Thoracic aorta (tissue), 2 donors: ENCODE measurements around the gene PLEKHM2. TPM values are rescaled to one million over a fixed set of nuclear protein-coding genes. Genes with fewer than 3 reads are reported as not detected.

Experiments used
- ATAC-seq: fragments of 150-250 bp; one replicate; pipeline ENCODE4 v1.8.0; 2017; ENCODE audit warnings: low read depth; ENCODE audit not compliant: insufficient number of reproducible peaks, low FRiP score
- DNase-seq: peaks from one replicate; pipeline ENCODE4 v3.0.0-alpha.2; 2020; ENCODE audit warnings: low spot score
- H3K27ac ChIP-seq, 2 donors: fragments of 200-600 bp; sonication (generic); 1 replicate in 1 of 2; 2 replicates in 1 of 2; pipeline ENCODE4 v1.5.1; 2016; ENCODE audit warnings: mild to moderate bottlenecking in 2 of 2, moderate library complexity in 2 of 2
- H3K27me3 ChIP-seq: fragments of 200-600 bp; sonication (generic); replicated peaks from 2 replicates; pipeline ENCODE4 v1.6.0; 2016; ENCODE audit warnings: mild to moderate bottlenecking; ENCODE audit not compliant: insufficient read depth
- H3K36me3 ChIP-seq: fragments of 200-600 bp; sonication (generic); one replicate; pipeline ENCODE4 v1.5.1; 2016
- H3K4me1 ChIP-seq, 2 donors: fragments of 200-600 bp; sonication (generic); 1 replicate in 1 of 2; 2 replicates in 1 of 2; pipeline versions ENCODE4 v1.5.1 to v1.6.0; 2016; ENCODE audit warnings: low read depth in 2 of 2, mild to moderate bottlenecking in 1 of 2; ENCODE audit not compliant: control insufficient read depth in 1 of 2
- H3K4me3 ChIP-seq: fragments of 200-600 bp; sonication (generic); 2 replicates; pipeline ENCODE4 v1.5.1; 2016; ENCODE audit warnings: mild to moderate bottlenecking
- H3K9me3 ChIP-seq: fragments of 200-600 bp; sonication (generic); 2 replicates; pipeline ENCODE4 v1.5.1; 2016
- total RNA-seq, 2 donors: library from RNA; depleted of rRNA; stranded (reverse); fragments of >200 nt; gene quantifications; one replicate each; pipeline versions ENCODE4 v1.1.0 to v1.2.3, GENCODE V29; 2016
- TF ChIP-seq, protein P1 (sequence below): fragments of 200-600 bp; sonication (generic); IDR thresholded peaks from one replicate; pipeline ENCODE4 v1.5.1; 2019; ENCODE audit warnings: antibody characterized with exemption

Gene PLEKHM2
- total RNA-seq, 2 donors from 2014 or later, result 53.7 to 74.6 TPM

DNA sequence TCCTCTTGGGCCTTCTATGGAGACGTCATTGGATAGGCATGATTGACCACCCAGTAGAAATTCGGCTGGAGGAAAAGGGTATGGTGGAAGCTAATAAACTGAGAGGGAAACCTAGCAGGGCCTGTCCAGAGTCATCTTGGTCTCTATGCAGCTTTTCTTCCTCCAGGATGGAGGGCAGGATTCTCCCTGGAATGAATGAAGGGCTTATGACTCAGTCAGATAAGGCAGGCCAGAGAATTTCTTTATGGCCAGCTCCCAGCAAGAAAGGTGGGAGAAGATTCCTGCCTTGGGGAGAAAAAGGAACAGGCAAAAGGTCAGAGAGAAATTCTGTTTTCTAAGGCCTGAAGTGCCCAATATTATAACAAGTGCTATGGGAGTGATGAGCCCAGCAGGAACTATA lies 91.6 kb downstream of the PLEKHM2 start:
- DNase-seq (no peak), ATAC-seq (no peak)
- Histone ChIP-seq H3K9me3 (no peaks in the 10 kb centered on the region), H3K36me3 (peaks cover 89% of the 10 kb centered on the region), H3K4me3 (no peak overlapping the region), H3K27ac (peak overlapping the region; percentile 26 to 32), H3K27me3 (no peaks in the 10 kb centered on the region), H3K4me1 (peaks cover 0 to 10% of the 10 kb centered on the region in 2 donors)
- TF ChIP-seq, protein P1, sequence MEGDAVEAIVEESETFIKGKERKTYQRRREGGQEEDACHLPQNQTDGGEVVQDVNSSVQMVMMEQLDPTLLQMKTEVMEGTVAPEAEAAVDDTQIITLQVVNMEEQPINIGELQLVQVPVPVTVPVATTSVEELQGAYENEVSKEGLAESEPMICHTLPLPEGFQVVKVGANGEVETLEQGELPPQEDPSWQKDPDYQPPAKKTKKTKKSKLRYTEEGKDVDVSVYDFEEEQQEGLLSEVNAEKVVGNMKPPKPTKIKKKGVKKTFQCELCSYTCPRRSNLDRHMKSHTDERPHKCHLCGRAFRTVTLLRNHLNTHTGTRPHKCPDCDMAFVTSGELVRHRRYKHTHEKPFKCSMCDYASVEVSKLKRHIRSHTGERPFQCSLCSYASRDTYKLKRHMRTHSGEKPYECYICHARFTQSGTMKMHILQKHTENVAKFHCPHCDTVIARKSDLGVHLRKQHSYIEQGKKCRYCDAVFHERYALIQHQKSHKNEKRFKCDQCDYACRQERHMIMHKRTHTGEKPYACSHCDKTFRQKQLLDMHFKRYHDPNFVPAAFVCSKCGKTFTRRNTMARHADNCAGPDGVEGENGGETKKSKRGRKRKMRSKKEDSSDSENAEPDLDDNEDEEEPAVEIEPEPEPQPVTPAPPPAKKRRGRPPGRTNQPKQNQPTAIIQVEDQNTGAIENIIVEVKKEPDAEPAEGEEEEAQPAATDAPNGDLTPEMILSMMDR, result no peak

DNA sequence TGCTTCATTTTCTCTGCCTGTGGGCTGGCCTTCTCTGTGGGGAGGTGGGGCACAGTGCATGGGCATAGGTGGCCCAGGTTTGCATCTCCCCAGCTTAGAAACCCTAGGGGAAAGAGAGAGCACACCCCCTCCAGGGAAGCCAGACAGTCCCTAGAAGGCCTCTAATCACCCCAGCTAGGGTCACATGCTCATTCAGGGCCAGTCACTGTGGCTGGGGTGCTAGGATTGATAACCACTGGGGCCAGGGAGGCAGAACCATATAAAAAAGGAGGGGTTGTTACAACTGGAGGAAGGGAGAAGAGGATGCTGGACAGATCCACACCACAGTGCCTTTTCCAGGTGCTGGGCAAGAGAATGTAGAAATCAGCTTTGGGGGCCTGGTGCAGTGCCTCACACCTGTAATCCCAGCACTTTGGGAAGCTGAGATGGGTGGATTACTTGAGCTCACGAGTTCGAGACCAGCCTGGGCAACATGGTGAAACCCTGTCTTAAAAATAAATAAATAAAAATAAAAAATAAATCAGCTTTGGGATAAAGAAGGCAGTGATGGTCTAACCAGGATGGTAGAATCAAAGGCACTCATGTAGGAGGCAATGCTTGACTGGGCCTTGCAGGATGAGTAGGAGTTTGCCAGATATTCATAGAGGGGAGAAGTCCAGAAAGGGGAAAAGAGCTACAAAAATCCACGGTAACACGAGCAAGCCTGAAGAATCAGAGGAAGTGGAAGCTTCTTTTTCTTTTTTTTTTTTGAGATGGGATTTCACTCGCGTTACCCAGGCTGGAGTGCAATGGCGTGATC lies 94.0 kb downstream of the PLEKHM2 start:
- Histone ChIP-seq H3K27ac (peak overlapping the region in 1 of 2 donors; percentile 12), H3K4me3 (no peak overlapping the region), H3K27me3 (no peaks in the 10 kb centered on the region), H3K36me3 (peaks cover 87% of the 10 kb centered on the region), H3K9me3 (no peaks in the 10 kb centered on the region), H3K4me1 (peaks cover 0 to 5% of the 10 kb centered on the region in 2 donors)
- ATAC-seq (no peak), DNase-seq (no peak)
- TF ChIP-seq, protein P1, result no peak

Other genes starting within 250 kb of the PLEKHM2 start
- gene CTRC, start 245.9 kb upstream of the PLEKHM2 start, total RNA-seq, result under 1 TPM in 1 of 2 donors, not detected in 1; 0.95 TPM
- gene CELA2A, start 227.6 kb upstream of the PLEKHM2 start, total RNA-seq, result not detected
- not detected for gene CELA2B, start 208.2 kb upstream of the PLEKHM2 start, total RNA-seq
- gene CASP9, start 160.1 kb upstream of the PLEKHM2 start, total RNA-seq, result 10 to 100 TPM; 14.2 to 18.8 TPM
- gene DNAJC16, start 157.5 kb upstream of the PLEKHM2 start, total RNA-seq, result 10 to 100 TPM; 14.1 to 28.6 TPM
- gene AGMAT, start 99.3 kb upstream of the PLEKHM2 start, total RNA-seq, result under 1 TPM in 1 of 2 donors, not detected in 1; 0.21 TPM
- gene DDI2, start 66.9 kb upstream of the PLEKHM2 start, total RNA-seq, result 10 to 100 TPM; 19.6 to 37.5 TPM
- gene SLC25A34, start 51.9 kb downstream of the PLEKHM2 start, total RNA-seq, result 1 to 10 TPM; 2.4 to 7.5 TPM
- not detected for gene TMEM82, start 58.2 kb downstream of the PLEKHM2 start, total RNA-seq
- 100 to 1,000 TPM; 731 to 997 TPM for gene FBLIM1, start 74.5 kb downstream of the PLEKHM2 start, total RNA-seq
- under 1 TPM; 0.81 to 0.99 TPM for gene UQCRHL, start 123.3 kb downstream of the PLEKHM2 start, total RNA-seq
- 10 to 100 TPM; 52.3 to 96.9 TPM for gene SPEN, start 163.4 kb downstream of the PLEKHM2 start, total RNA-seq